Measurements from ENCODE around the gene CALB2. TPM values are rescaled to one million over a fixed set of nuclear protein-coding genes. Genes with fewer than 3 reads are reported as not detected.

Gene CALB2
- total and polyA plus RNA-seq, 2 experiments from 2014 or later = 2.4 to 4.2 TPM

DNA sequence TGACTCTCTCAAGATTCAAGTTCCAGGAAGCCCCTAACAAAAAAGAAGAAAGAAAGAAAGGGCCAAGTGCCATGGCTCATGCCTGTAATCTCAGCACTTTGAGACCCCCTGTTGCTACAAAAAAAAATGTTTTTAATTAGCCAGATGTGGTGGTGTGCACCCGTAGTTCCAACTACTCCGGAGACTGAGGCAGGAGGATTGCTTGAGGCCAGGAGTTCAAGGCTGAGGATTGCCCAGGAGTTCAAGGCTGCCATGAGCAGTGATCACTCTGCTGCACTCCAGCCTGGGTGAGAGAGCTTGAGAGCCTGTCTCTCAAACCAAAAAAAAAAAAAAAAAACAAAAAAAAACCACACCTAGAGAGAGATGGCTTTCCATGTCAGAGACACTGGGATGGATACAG is 64.5 kb downstream of the CALB2 start:
- H3K27me3 ChIP-seq (ENCODE audit: insufficient read depth) = peaks cover 10% of the 10 kb centered on the region; the same call in 1 of the 2 replicates
- DNase-seq (ENCODE audit: low spot score) (no peak), ATAC-seq (no peak)
- H3K9me2 ChIP-seq (ENCODE audit: insufficient read depth) = no peaks in the 10 kb centered on the region
- no peak overlapping the region for H3K27ac ChIP-seq (ENCODE audit: low read depth)
- Mint-ChIP-seq H3K27me3 (ENCODE audit: insufficient read depth, low read depth, poor library complexity) (peaks cover 25% of the 10 kb centered on the region), H3K4me1 (peaks cover 7% of the 10 kb centered on the region; the same call in 2 of the 3 replicates), H3K4me3 (no peak overlapping the region), H3K9me3 (peaks cover 3% of the 10 kb centered on the region; the same call in 2 of the 3 replicates), H3K36me3 (ENCODE audit: low read depth) (peaks cover 3% of the 10 kb centered on the region; the same call in 1 of the 3 replicates), H3K27ac (no peak overlapping the region)
- H4K20me1 ChIP-seq (replicated peaks; ENCODE audit: insufficient read depth) = 0 out of 2 replicates have a peak, but pooled peaks cover 2% of the 10 kb centered on the region
- H3K36me3 ChIP-seq (ENCODE audit: insufficient read depth) = no peaks in the 10 kb centered on the region
- TF ChIP-seq, protein P1, sequence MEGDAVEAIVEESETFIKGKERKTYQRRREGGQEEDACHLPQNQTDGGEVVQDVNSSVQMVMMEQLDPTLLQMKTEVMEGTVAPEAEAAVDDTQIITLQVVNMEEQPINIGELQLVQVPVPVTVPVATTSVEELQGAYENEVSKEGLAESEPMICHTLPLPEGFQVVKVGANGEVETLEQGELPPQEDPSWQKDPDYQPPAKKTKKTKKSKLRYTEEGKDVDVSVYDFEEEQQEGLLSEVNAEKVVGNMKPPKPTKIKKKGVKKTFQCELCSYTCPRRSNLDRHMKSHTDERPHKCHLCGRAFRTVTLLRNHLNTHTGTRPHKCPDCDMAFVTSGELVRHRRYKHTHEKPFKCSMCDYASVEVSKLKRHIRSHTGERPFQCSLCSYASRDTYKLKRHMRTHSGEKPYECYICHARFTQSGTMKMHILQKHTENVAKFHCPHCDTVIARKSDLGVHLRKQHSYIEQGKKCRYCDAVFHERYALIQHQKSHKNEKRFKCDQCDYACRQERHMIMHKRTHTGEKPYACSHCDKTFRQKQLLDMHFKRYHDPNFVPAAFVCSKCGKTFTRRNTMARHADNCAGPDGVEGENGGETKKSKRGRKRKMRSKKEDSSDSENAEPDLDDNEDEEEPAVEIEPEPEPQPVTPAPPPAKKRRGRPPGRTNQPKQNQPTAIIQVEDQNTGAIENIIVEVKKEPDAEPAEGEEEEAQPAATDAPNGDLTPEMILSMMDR (conservative IDR thresholded peaks at IDR 0.05; ENCODE audit: low read depth in 2 of 2) = no peak
- TF ChIP-seq, protein P2, sequence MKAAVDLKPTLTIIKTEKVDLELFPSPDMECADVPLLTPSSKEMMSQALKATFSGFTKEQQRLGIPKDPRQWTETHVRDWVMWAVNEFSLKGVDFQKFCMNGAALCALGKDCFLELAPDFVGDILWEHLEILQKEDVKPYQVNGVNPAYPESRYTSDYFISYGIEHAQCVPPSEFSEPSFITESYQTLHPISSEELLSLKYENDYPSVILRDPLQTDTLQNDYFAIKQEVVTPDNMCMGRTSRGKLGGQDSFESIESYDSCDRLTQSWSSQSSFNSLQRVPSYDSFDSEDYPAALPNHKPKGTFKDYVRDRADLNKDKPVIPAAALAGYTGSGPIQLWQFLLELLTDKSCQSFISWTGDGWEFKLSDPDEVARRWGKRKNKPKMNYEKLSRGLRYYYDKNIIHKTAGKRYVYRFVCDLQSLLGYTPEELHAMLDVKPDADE (IDR thresholded peaks at IDR 0.05) = no peak
- TF ChIP-seq NANOG (IDR thresholded peaks at IDR 0.05; ENCODE audit: borderline replicate concordance) = no peak
- TF ChIP-seq, protein P3, sequence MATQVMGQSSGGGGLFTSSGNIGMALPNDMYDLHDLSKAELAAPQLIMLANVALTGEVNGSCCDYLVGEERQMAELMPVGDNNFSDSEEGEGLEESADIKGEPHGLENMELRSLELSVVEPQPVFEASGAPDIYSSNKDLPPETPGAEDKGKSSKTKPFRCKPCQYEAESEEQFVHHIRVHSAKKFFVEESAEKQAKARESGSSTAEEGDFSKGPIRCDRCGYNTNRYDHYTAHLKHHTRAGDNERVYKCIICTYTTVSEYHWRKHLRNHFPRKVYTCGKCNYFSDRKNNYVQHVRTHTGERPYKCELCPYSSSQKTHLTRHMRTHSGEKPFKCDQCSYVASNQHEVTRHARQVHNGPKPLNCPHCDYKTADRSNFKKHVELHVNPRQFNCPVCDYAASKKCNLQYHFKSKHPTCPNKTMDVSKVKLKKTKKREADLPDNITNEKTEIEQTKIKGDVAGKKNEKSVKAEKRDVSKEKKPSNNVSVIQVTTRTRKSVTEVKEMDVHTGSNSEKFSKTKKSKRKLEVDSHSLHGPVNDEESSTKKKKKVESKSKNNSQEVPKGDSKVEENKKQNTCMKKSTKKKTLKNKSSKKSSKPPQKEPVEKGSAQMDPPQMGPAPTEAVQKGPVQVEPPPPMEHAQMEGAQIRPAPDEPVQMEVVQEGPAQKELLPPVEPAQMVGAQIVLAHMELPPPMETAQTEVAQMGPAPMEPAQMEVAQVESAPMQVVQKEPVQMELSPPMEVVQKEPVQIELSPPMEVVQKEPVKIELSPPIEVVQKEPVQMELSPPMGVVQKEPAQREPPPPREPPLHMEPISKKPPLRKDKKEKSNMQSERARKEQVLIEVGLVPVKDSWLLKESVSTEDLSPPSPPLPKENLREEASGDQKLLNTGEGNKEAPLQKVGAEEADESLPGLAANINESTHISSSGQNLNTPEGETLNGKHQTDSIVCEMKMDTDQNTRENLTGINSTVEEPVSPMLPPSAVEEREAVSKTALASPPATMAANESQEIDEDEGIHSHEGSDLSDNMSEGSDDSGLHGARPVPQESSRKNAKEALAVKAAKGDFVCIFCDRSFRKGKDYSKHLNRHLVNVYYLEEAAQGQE (IDR thresholded peaks at IDR 0.05; ENCODE audit: unreplicated experiment) = no peak
- no peak overlapping the region for H2AFZ ChIP-seq
- no peaks in the 10 kb centered on the region for H3K79me2 ChIP-seq (replicated peaks; ENCODE audit: insufficient read depth)
- peaks cover 6% of the 10 kb centered on the region for H3F3A ChIP-seq (replicated peaks; ENCODE audit: low read depth)
- H3K4me3 ChIP-seq = no peak overlapping the region
- H3K4me2 ChIP-seq = no peak overlapping the region
- peaks cover 12% of the 10 kb centered on the region; the same call in 1 of the 2 replicates for H3K4me1 ChIP-seq (ENCODE audit: insufficient read depth)

DNA sequence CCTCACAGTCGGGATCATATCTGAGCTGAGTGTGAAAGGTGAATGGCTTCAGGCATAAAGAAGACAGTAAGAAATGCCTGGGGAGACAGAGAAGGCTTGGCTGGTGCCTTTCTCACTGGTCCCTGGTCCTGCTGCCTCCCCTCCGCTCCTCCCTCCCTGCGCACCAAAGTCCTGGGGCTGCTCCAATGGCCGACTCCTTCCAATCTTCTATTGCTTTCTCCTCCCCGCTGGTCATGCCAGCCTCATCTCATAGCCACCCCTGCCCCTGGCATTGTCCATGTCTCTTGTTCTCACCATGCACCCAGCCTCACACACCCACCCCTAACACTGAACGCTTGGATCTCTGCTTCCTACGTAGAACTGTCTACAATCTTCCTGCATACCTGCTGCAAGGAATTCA is 65.3 kb downstream of the CALB2 start:
- Histone ChIP-seq H3K9me2 (ENCODE audit: insufficient read depth) (no peaks in the 10 kb centered on the region), H3K79me2 (replicated peaks; ENCODE audit: insufficient read depth) (no peaks in the 10 kb centered on the region), H3F3A (replicated peaks; ENCODE audit: low read depth) (peaks cover 6% of the 10 kb centered on the region), H3K4me2 (no peak overlapping the region), H2AFZ (no peak overlapping the region), H3K4me1 (ENCODE audit: insufficient read depth) (peaks cover 12% of the 10 kb centered on the region; the same call in 1 of the 2 replicates), H3K27me3 (ENCODE audit: insufficient read depth) (peaks cover 10% of the 10 kb centered on the region; the same call in 1 of the 2 replicates), H3K4me3 (no peak overlapping the region), H4K20me1 (replicated peaks; ENCODE audit: insufficient read depth) (0 out of 2 replicates have a peak, but pooled peaks cover 2% of the 10 kb centered on the region), H3K27ac (ENCODE audit: low read depth) (no peak overlapping the region), H3K36me3 (ENCODE audit: insufficient read depth) (no peaks in the 10 kb centered on the region)
- DNase-seq (ENCODE audit: low spot score) (no peak), ATAC-seq (no peak)
- Mint-ChIP-seq H3K9me3 (peaks cover 3% of the 10 kb centered on the region; the same call in 2 of the 3 replicates), H3K27ac (no peak overlapping the region), H3K27me3 (ENCODE audit: insufficient read depth, low read depth, poor library complexity) (peaks cover 25% of the 10 kb centered on the region), H3K36me3 (ENCODE audit: low read depth) (peaks cover 3% of the 10 kb centered on the region; the same call in 1 of the 3 replicates), H3K4me3 (no peak overlapping the region), H3K4me1 (peaks cover 7% of the 10 kb centered on the region; the same call in 2 of the 3 replicates)
- TF ChIP-seq ZNF462 (CRISPR knock-in tag; IDR thresholded peaks at IDR 0.05) = no peak
- no peak for TF ChIP-seq ZNF114 (CRISPR knock-in tag; IDR thresholded peaks at IDR 0.05)
- TF ChIP-seq EZH2phosphoT487 (IDR thresholded peaks at IDR 0.05; ENCODE audit: unreplicated experiment) = no peak
- no peak for TF ChIP-seq ZNF331 (CRISPR knock-in tag; IDR thresholded peaks at IDR 0.05; ENCODE audit: low read depth)
- no peak for TF ChIP-seq JUNB (IDR thresholded peaks at IDR 0.05; ENCODE audit: unreplicated experiment)
